GM23338 (cell line): ENCODE data around the gene GJD2. TPM values are rescaled to one million over a fixed set of nuclear protein-coding genes. Genes with fewer than 3 reads are reported as not detected.

Experiments
- ATAC-seq: fragments of 200-7000 bp; cut with Tn5 transposase; 3 replicates; pipeline ENCODE4 v1.9.1; 2020
- DNase-seq: peaks from one replicate; pipeline ENCODE4 v3.0.0-alpha.2; 2015; ENCODE audit warnings: low spot score
- H2AFZ ChIP-seq: fragments of 200-600 bp; sonication (generic); 2 replicates; pipeline ENCODE4 v1.8.0; 2016; ENCODE audit warnings: antibody characterized with exemption, mild to moderate bottlenecking, moderate library complexity
- H3F3A ChIP-seq: fragments of 200-600 bp; sonication (generic); replicated peaks from 2 replicates; pipeline ENCODE4 v1.8.0; 2017; ENCODE audit warnings: antibody characterized with exemption, mixed run types, low read depth
- H3K27ac ChIP-seq: fragments of 200-600 bp; sonication (generic); 2 replicates; pipeline ENCODE4 v1.6.1; 2016; ENCODE audit warnings: low read depth
- H3K27me3 ChIP-seq: fragments of 200-600 bp; sonication (generic); 2 replicates; pipeline ENCODE4 v1.8.0; 2016; ENCODE audit warnings: mild to moderate bottlenecking, mixed run types, moderate library complexity; ENCODE audit not compliant: insufficient read depth
- H3K36me3 ChIP-seq: fragments of 200-600 bp; sonication (generic); 2 replicates; pipeline ENCODE4 v1.8.0; 2016; ENCODE audit warnings: mild to moderate bottlenecking; ENCODE audit not compliant: insufficient read depth
- H3K4me1 ChIP-seq: fragments of 200-600 bp; sonication (generic); 2 replicates; pipeline ENCODE4 v1.8.0; 2016; ENCODE audit warnings: mild to moderate bottlenecking, moderate library complexity; ENCODE audit not compliant: insufficient read depth
- H3K4me2 ChIP-seq: fragments of 200-600 bp; sonication (generic); 2 replicates; pipeline ENCODE4 v1.7.1; 2017; ENCODE audit warnings: mixed run types
- H3K4me3 ChIP-seq: fragments of 200-600 bp; sonication (generic); 2 replicates; pipeline ENCODE4 v1.6.1; 2016; ENCODE audit warnings: mixed run types
- H3K79me2 ChIP-seq: fragments of 200-600 bp; sonication (generic); replicated peaks from 2 replicates; pipeline ENCODE4 v1.8.0; 2017; ENCODE audit warnings: mild to moderate bottlenecking; ENCODE audit not compliant: insufficient read depth
- H3K9me2 ChIP-seq: fragments of 200-600 bp; sonication (generic); 2 replicates; pipeline ENCODE4 v1.8.0; 2017; ENCODE audit not compliant: insufficient read depth
- H4K20me1 ChIP-seq: fragments of 200-600 bp; sonication (generic); replicated peaks from 2 replicates; pipeline ENCODE4 v1.8.0; 2017; ENCODE audit warnings: mild to moderate bottlenecking; ENCODE audit not compliant: insufficient read depth
- H3K27ac Mint-ChIP-seq: 2 replicates; pipeline ENCODE4 v1.8.0; 2020; ENCODE audit warnings: inconsistent platforms, mild to moderate bottlenecking, moderate library complexity, mixed read lengths
- H3K27me3 Mint-ChIP-seq: 3 replicates; pipeline ENCODE4 v1.8.0; 2022; ENCODE audit warnings: low read depth, mild to moderate bottlenecking, moderate library complexity, mixed read lengths, inconsistent platforms; ENCODE audit not compliant: insufficient read depth, poor library complexity
- H3K36me3 Mint-ChIP-seq: 3 replicates; pipeline ENCODE4 v1.8.0; 2021; ENCODE audit warnings: low read depth, mild to moderate bottlenecking, inconsistent platforms, moderate library complexity, mixed read lengths
- H3K4me1 Mint-ChIP-seq: 3 replicates; pipeline ENCODE4 v1.8.0; 2020; ENCODE audit warnings: mild to moderate bottlenecking, inconsistent platforms, mixed read lengths
- H3K4me3 Mint-ChIP-seq: 3 replicates; pipeline ENCODE4 v1.8.0; 2021; ENCODE audit warnings: moderate library complexity, mild to moderate bottlenecking, inconsistent platforms, mixed read lengths
- H3K9me3 Mint-ChIP-seq: 3 replicates; pipeline ENCODE4 v1.8.0; 2020; ENCODE audit warnings: moderate library complexity, mild to moderate bottlenecking, inconsistent platforms, mixed read lengths
- CTCF ChIP-seq, 2 experiments: fragments of 200-600 bp in 1 of 2; sonication (generic) in 1 of 2; conservative IDR thresholded peaks; 2 replicates each; pipeline versions ENCODE4 v1.5.1 to v1.6.1; 2016 to 2017; ENCODE audit warnings: antibody characterized with exemption in 2 of 2, low read depth in 2 of 2, mild to moderate bottlenecking in 2 of 2, moderate library complexity in 1 of 2
- EZH2phosphoT487 ChIP-seq: fragments of 200-600 bp; sonication (generic); IDR thresholded peaks from one replicate; pipeline ENCODE4 v1.8.1; 2018; ENCODE audit warnings: antibody characterized with exemption; ENCODE audit not compliant: unreplicated experiment
- JUNB ChIP-seq: IDR thresholded peaks from one replicate; pipeline ENCODE4 v1.6.1; 2016; ENCODE audit warnings: antibody characterized with exemption; ENCODE audit not compliant: unreplicated experiment
- NANOG ChIP-seq: IDR thresholded peaks from 2 replicates; pipeline ENCODE4 v1.6.1; 2016; ENCODE audit warnings: antibody characterized with exemption, borderline replicate concordance
- POLR2AphosphoS5 ChIP-seq: IDR thresholded peaks from 2 replicates; pipeline ENCODE4 v1.6.1; 2016; ENCODE audit warnings: antibody characterized with exemption, low read depth
- STAT1 ChIP-seq: IDR thresholded peaks from one replicate; pipeline ENCODE4 v1.6.1; 2016; ENCODE audit warnings: antibody characterized with exemption; ENCODE audit not compliant: unreplicated experiment
- ZNF114 ChIP-seq: fragments of 250-450 bp; sonication (Bioruptor Pico); IDR thresholded peaks from 2 replicates; pipeline ENCODE4 v1.5.0; 2020; ENCODE audit warnings: mild to moderate bottlenecking, moderate library complexity
- polyA plus RNA-seq: library from polyadenylated mRNA; unstranded; fragments of >200 nt; fragmentation: Nextera tagmentation; extraction: Ambion mirVana; gene quantifications from 2 replicates; pipeline ENCODE4 v1.2.1, GENCODE V29; 2016
- total RNA-seq: library from RNA; depleted of rRNA; stranded (reverse); fragments of >200 nt; shearing (Covaris generic); gene quantifications from 2 replicates; pipeline ENCODE4 v1.2.3, GENCODE V29; 2014
- TF ChIP-seq, protein P1 (sequence below): IDR thresholded peaks from 2 replicates; pipeline ENCODE4 v1.6.1; 2016; ENCODE audit warnings: antibody characterized with exemption

GJD2 gene
- total and polyA plus RNA-seq, 2 experiments from 2014 or later, result 0.29 to 0.63 TPM

- TF ChIP-seq CTCF (conservative IDR thresholded peaks at IDR 0.05; ENCODE audit: low read depth in 2 of 2), result no peak
- TF ChIP-seq JUNB, result no peak
- TF ChIP-seq POLR2AphosphoS5, result no peak
- TF ChIP-seq, protein P1, sequence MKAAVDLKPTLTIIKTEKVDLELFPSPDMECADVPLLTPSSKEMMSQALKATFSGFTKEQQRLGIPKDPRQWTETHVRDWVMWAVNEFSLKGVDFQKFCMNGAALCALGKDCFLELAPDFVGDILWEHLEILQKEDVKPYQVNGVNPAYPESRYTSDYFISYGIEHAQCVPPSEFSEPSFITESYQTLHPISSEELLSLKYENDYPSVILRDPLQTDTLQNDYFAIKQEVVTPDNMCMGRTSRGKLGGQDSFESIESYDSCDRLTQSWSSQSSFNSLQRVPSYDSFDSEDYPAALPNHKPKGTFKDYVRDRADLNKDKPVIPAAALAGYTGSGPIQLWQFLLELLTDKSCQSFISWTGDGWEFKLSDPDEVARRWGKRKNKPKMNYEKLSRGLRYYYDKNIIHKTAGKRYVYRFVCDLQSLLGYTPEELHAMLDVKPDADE, result no peak
- no peak for TF ChIP-seq NANOG
- TF ChIP-seq STAT1, result no peak
- TF ChIP-seq EZH2phosphoT487, result no peak
- TF ChIP-seq ZNF114 (CRISPR knock-in tag), result no peak
Measured at GRCh38 chr15:34769711-34770110, 14.9 kb upstream of the GJD2 start (continued).

- Histone ChIP-seq H4K20me1 (no peaks in the 10 kb centered on the region), H3K27ac (no peak overlapping the region), H3K9me2 (no peaks in the 10 kb centered on the region; the same call in 1 of the 2 replicates), H3K36me3 (no peaks in the 10 kb centered on the region), H3K4me2 (no peak overlapping the region), H2AFZ (no peak overlapping the region), H3K4me3 (no peak overlapping the region), H3F3A (no peaks in the 10 kb centered on the region), H3K79me2 (no peaks in the 10 kb centered on the region), H3K27me3 (no peaks in the 10 kb centered on the region), H3K4me1 (no peaks in the 10 kb centered on the region)
- no peaks in the 10 kb centered on the region for H3K36me3 Mint-ChIP-seq
- TF ChIP-seq EZH2phosphoT487, result no peak
- ATAC-seq (no peak), DNase-seq (no peak)
- peaks cover 10% of the 10 kb centered on the region for H3K4me1 Mint-ChIP-seq
- no peak overlapping the region for H3K27ac Mint-ChIP-seq
- no peaks in the 10 kb centered on the region for H3K27me3 Mint-ChIP-seq
- no peak overlapping the region for H3K4me3 Mint-ChIP-seq
- H3K9me3 Mint-ChIP-seq, result no peaks in the 10 kb centered on the region
Measured at GRCh38 chr15:34768530-34768929, 13.7 kb upstream of the GJD2 start.

- Mint-ChIP-seq H3K4me3 (no peak overlapping the region), H3K27me3 (no peaks in the 10 kb centered on the region), H3K4me1 (peaks cover 14% of the 10 kb centered on the region), H3K36me3 (no peaks in the 10 kb centered on the region), H3K27ac (no peak overlapping the region), H3K9me3 (no peaks in the 10 kb centered on the region)
- no peaks in the 10 kb centered on the region for H3K27me3 ChIP-seq
- no peak overlapping the region for H2AFZ ChIP-seq
- H3K36me3 ChIP-seq, result no peaks in the 10 kb centered on the region
- H3K4me3 ChIP-seq, result no peak overlapping the region
- H3K9me2 ChIP-seq, result no peaks in the 10 kb centered on the region; the same call in 1 of the 2 replicates
- no peak for TF ChIP-seq NANOG
- no peaks in the 10 kb centered on the region for H4K20me1 ChIP-seq
- no peaks in the 10 kb centered on the region for H3K4me1 ChIP-seq
- ATAC-seq (no peak), DNase-seq (no peak)
- no peak overlapping the region for H3K4me2 ChIP-seq
- no peaks in the 10 kb centered on the region for H3F3A ChIP-seq
- H3K79me2 ChIP-seq, result no peaks in the 10 kb centered on the region
- H3K27ac ChIP-seq, result no peak overlapping the region
Measured at GRCh38 chr15:34765741-34766140, 10.9 kb upstream of the GJD2 start.
